ENCODE measurements around the gene FBXO2.

Gene FBXO2

GRCh38 chr1:11651017-11651416, 3.2 kb downstream of the FBXO2 start:
- no peak for DNase-seq

- peak; percentile 72 to 77 for DNase-seq
These were observed 3.8 kb downstream of the FBXO2 start for GRCh38 chr1:11650331-11650991.

- DNase-seq = no peak
These were observed 4.5 kb downstream of the FBXO2 start for GRCh38 chr1:11649624-11650330.

GRCh38 chr1:11649237-11649623, 5.0 kb downstream of the FBXO2 start:
- DNase-seq = no peak

- no peak for DNase-seq
These were observed 5.5 kb downstream of the FBXO2 start for GRCh38 chr1:11648732-11649158.

- DNase-seq = no peak
These were observed 6.2 kb downstream of the FBXO2 start for GRCh38 chr1:11648039-11648438.

- no peak for DNase-seq
These were observed 6.9 kb downstream of the FBXO2 start for GRCh38 chr1:11647333-11647732.

GRCh38 chr1:11646317-11646716, 7.9 kb downstream of the FBXO2 start:
- no peak for DNase-seq

- DNase-seq = peak; percentile 78 to 82
These were observed 8.5 kb downstream of the FBXO2 start for GRCh38 chr1:11645670-11646265.

GRCh38 chr1:11645270-11645669, 9.0 kb downstream of the FBXO2 start:
- DNase-seq = no peak

- no peak for DNase-seq
These were observed 10.4 kb downstream of the FBXO2 start for GRCh38 chr1:11643782-11644181.

- DNase-seq = peak; percentile 76 to 82
These were observed 11.7 kb downstream of the FBXO2 start for GRCh38 chr1:11642418-11643017.

- DNase-seq = no peak
These were observed 12.4 kb downstream of the FBXO2 start for GRCh38 chr1:11641776-11642305.

GRCh38 chr1:11640944-11641343, 13.3 kb downstream of the FBXO2 start:
- DNase-seq = no peak

- no peak for DNase-seq
These were observed 14.1 kb downstream of the FBXO2 start for GRCh38 chr1:11640101-11640500.

- no peak for DNase-seq
These were observed 14.9 kb downstream of the FBXO2 start for GRCh38 chr1:11639372-11639771.

- DNase-seq = no peak
These were observed 16.1 kb downstream of the FBXO2 start for GRCh38 chr1:11638121-11638520.

GRCh38 chr1:11634365-11635192, 19.6 kb downstream of the FBXO2 start:
- DNase-seq = no peak

GRCh38 chr1:11629184-11630016, 24.8 kb downstream of the FBXO2 start:
- DNase-seq = no peak

GRCh38 chr1:11628767-11629166, 25.5 kb downstream of the FBXO2 start:
- DNase-seq = no peak

- no peak for DNase-seq
These were observed 27.7 kb downstream of the FBXO2 start for GRCh38 chr1:11626551-11626950.

- DNase-seq = no peak
These were observed 30.5 kb downstream of the FBXO2 start for GRCh38 chr1:11623702-11624101.
